Fibroblast of skin of left biceps (primary cell): Measurements from ENCODE around the gene ATRNL1.
"Not testable (repeated sequence)": the region's sequence is repeated elsewhere in the genome, so short reads cannot be mapped to it uniquely, and the experiment has no call there.

Source experiments
- DNase-seq, 2 experiments: peaks; one replicate each; pipeline ENCODE4 v3.0.0-alpha.2; 2013; ENCODE audit warnings: low read depth in 2 of 2

The ATRNL1 gene

GRCh38 chr10:115624448-115624847, 531.3 kb downstream of the ATRNL1 start:
- peak; percentile 11 to 14 for DNase-seq

GRCh38 chr10:115628616-115629015, 535.5 kb downstream of the ATRNL1 start:
- DNase-seq, result no peak

GRCh38 chr10:115638246-115638645, 545.1 kb downstream of the ATRNL1 start:
- DNase-seq, result no peak

GRCh38 chr10:115649217-115649616, 556.1 kb downstream of the ATRNL1 start:
- DNase-seq, result no peak

- no peak for DNase-seq
Measured at GRCh38 chr10:115653473-115653872, 560.3 kb downstream of the ATRNL1 start.

GRCh38 chr10:115654961-115655360, 561.8 kb downstream of the ATRNL1 start:
- DNase-seq, result no peak

- no peak for DNase-seq
Measured at GRCh38 chr10:115657161-115657860, 564.1 kb downstream of the ATRNL1 start.

- DNase-seq, result no peak
Measured at GRCh38 chr10:115659616-115660015, 566.5 kb downstream of the ATRNL1 start.

- no peak for DNase-seq
Measured at GRCh38 chr10:115660391-115660790, 567.2 kb downstream of the ATRNL1 start.

GRCh38 chr10:115662422-115662821, 569.3 kb downstream of the ATRNL1 start:
- no peak for DNase-seq

GRCh38 chr10:115665549-115665948, 572.4 kb downstream of the ATRNL1 start:
- DNase-seq, result no peak

- DNase-seq, result peak; percentile 20 to 32
Measured at GRCh38 chr10:115674496-115674895, 581.3 kb downstream of the ATRNL1 start.

GRCh38 chr10:115696747-115697146, 603.6 kb downstream of the ATRNL1 start:
- DNase-seq, result no peak

- no peak for DNase-seq
Measured at GRCh38 chr10:115706026-115706425, 612.9 kb downstream of the ATRNL1 start.

- no peak for DNase-seq
Measured at GRCh38 chr10:115706488-115707076, 613.4 kb downstream of the ATRNL1 start.

GRCh38 chr10:115710136-115710535, 617.0 kb downstream of the ATRNL1 start:
- DNase-seq, result no peak

- DNase-seq, result no peak
Measured at GRCh38 chr10:115711306-115711705, 618.1 kb downstream of the ATRNL1 start.

- no peak for DNase-seq
Measured at GRCh38 chr10:115720121-115720520, 627.0 kb downstream of the ATRNL1 start.

- no peak for DNase-seq
Measured at GRCh38 chr10:115727129-115727528, 634.0 kb downstream of the ATRNL1 start.

- DNase-seq, result no peak
Measured at GRCh38 chr10:115744089-115744488, 650.9 kb downstream of the ATRNL1 start.

GRCh38 chr10:115745943-115746342, 652.8 kb downstream of the ATRNL1 start:
- DNase-seq, result no peak

GRCh38 chr10:115747811-115748210, 654.6 kb downstream of the ATRNL1 start:
- DNase-seq, result no peak

GRCh38 chr10:115758488-115758887, 665.3 kb downstream of the ATRNL1 start:
- not testable (repeated sequence) for DNase-seq

GRCh38 chr10:115760131-115760530, 667.0 kb downstream of the ATRNL1 start:
- no peak for DNase-seq
